ENCODE measurements around the gene IWS1. TPM values are rescaled to one million over a fixed set of nuclear protein-coding genes. Genes with fewer than 3 reads are reported as not detected.
"Not testable (repeated sequence)": the region's sequence is repeated elsewhere in the genome, so short reads cannot be mapped to it uniquely, and the experiment has no call there.

Gene IWS1
- total RNA-seq, 2 experiments from 2014 or later: 49.2 to 56.9 TPM

GRCh38 chr2:127573298-127573697, 47.0 kb upstream of the IWS1 start:
- no peaks in the 10 kb centered on the region for H4K20me1 ChIP-seq (ENCODE audit: insufficient read depth, low read length)
- no peaks in the 10 kb centered on the region for H3K36me3 ChIP-seq (ENCODE audit: insufficient read depth, low read length)
- H2AFZ ChIP-seq (ENCODE audit: low read length): no peak overlapping the region
- H3K9me3 ChIP-seq (ENCODE audit: low read length): no peaks in the 10 kb centered on the region
- no peak overlapping the region for H3K4me3 ChIP-seq (ENCODE audit: low read depth, low read length, poor library complexity, severe bottlenecking)
- POLR2A ChIA-PET: no interaction called here
- no peak for DNase-seq (ENCODE audit: low spot score)
- intact Hi-C loops (cut with micrococcal nuclease; ENCODE audit: unreplicated experiment): no loop called here
- BruUV-seq (replicated peaks): no TSS peak
- CTCF ChIA-PET (ENCODE audit: unreplicated experiment): no interaction called here
- no peaks in the 10 kb centered on the region for H3K79me2 ChIP-seq (ENCODE audit: insufficient read depth, low read depth, low read length)
- H3K27ac ChIP-seq (ENCODE audit: low read depth, low read length, poor library complexity, severe bottlenecking): no peak overlapping the region
- no peaks in the 10 kb centered on the region for H3K9me2 ChIP-seq (ENCODE audit: insufficient read depth, low read length)
- H3K4me1 ChIP-seq (ENCODE audit: insufficient read depth, low read length, poor library complexity, severe bottlenecking): peaks cover 16% of the 10 kb centered on the region
- no peak overlapping the region for H3K4me2 ChIP-seq (ENCODE audit: low read length)
- no peak for TF ChIP-seq EZH2phosphoT487 (IDR thresholded peaks at IDR 0.05; ENCODE audit: borderline replicate concordance, low read depth, low read length)
- no peak for TF ChIP-seq CTCF (conservative IDR thresholded peaks at IDR 0.05; ENCODE audit: low read length)

- POLR2A ChIA-PET: no interaction called here
- CTCF ChIA-PET (ENCODE audit: unreplicated experiment): no interaction called here
- Histone ChIP-seq H3K4me3 (ENCODE audit: low read depth, low read length, poor library complexity, severe bottlenecking) (no peak overlapping the region), H3K4me2 (ENCODE audit: low read length) (no peak overlapping the region), H3K4me1 (ENCODE audit: insufficient read depth, low read length, poor library complexity, severe bottlenecking) (peaks cover 16% of the 10 kb centered on the region), H3K9me3 (ENCODE audit: low read length) (no peaks in the 10 kb centered on the region), H2AFZ (ENCODE audit: low read length) (no peak overlapping the region), H4K20me1 (ENCODE audit: insufficient read depth, low read length) (no peaks in the 10 kb centered on the region), H3K79me2 (ENCODE audit: insufficient read depth, low read depth, low read length) (no peaks in the 10 kb centered on the region), H3K36me3 (ENCODE audit: insufficient read depth, low read length) (no peaks in the 10 kb centered on the region), H3K9me2 (ENCODE audit: insufficient read depth, low read length) (no peaks in the 10 kb centered on the region), H3K27ac (ENCODE audit: low read depth, low read length, poor library complexity, severe bottlenecking) (no peak overlapping the region)
- no peak for TF ChIP-seq EZH2phosphoT487 (IDR thresholded peaks at IDR 0.05; ENCODE audit: borderline replicate concordance, low read depth, low read length)
- TF ChIP-seq CTCF (conservative IDR thresholded peaks at IDR 0.05; ENCODE audit: low read length): no peak
- intact Hi-C loops (cut with micrococcal nuclease; ENCODE audit: unreplicated experiment): no loop called here
- DNase-seq (ENCODE audit: low spot score): no peak
- no TSS peak for BruUV-seq (replicated peaks)
These were observed 46.6 kb upstream of the IWS1 start for GRCh38 chr2:127572841-127573240.

GRCh38 chr2:127572352-127572751, 46.1 kb upstream of the IWS1 start:
- H3K36me3 ChIP-seq (ENCODE audit: insufficient read depth, low read length); H3K4me2 ChIP-seq (ENCODE audit: low read length); intact Hi-C loops (cut with micrococcal nuclease; ENCODE audit: unreplicated experiment); H3K27ac ChIP-seq (ENCODE audit: low read depth, low read length, poor library complexity, severe bottlenecking); H3K4me3 ChIP-seq (ENCODE audit: low read depth, low read length, poor library complexity, severe bottlenecking); CTCF ChIA-PET (ENCODE audit: unreplicated experiment); H4K20me1 ChIP-seq (ENCODE audit: insufficient read depth, low read length); DNase-seq (ENCODE audit: low spot score); H3K9me3 ChIP-seq (ENCODE audit: low read length); BruUV-seq (replicated peaks); H3K9me2 ChIP-seq (ENCODE audit: insufficient read depth, low read length); H2AFZ ChIP-seq (ENCODE audit: low read length); H3K79me2 ChIP-seq (ENCODE audit: insufficient read depth, low read depth, low read length); POLR2A ChIA-PET: not testable (repeated sequence)
- H3K4me1 ChIP-seq (ENCODE audit: insufficient read depth, low read length, poor library complexity, severe bottlenecking): peaks cover 16% of the 10 kb centered on the region

Measured in OCI-LY7 (cell line).